ENCODE data around the gene ERC2.

ERC2 gene

GRCh38 chr3:55524565-55525244, 943.6 kb downstream of the ERC2 start:
- DNase-seq = no peak

GRCh38 chr3:55523471-55523870, 944.8 kb downstream of the ERC2 start:
- DNase-seq = no peak

GRCh38 chr3:55521738-55522421, 946.4 kb downstream of the ERC2 start:
- DNase-seq = no peak

GRCh38 chr3:55521064-55521737, 947.1 kb downstream of the ERC2 start:
- DNase-seq = no peak

GRCh38 chr3:55519019-55519418, 949.2 kb downstream of the ERC2 start:
- no peak for DNase-seq

- no peak for DNase-seq
Measured at GRCh38 chr3:55518451-55518850, 949.8 kb downstream of the ERC2 start.

GRCh38 chr3:55516392-55517030, 951.8 kb downstream of the ERC2 start:
- DNase-seq = no peak

- no peak for DNase-seq
Measured at GRCh38 chr3:55515550-55516246, 952.6 kb downstream of the ERC2 start.

GRCh38 chr3:55514962-55515361, 953.3 kb downstream of the ERC2 start:
- no peak for DNase-seq

GRCh38 chr3:55512571-55513343, 955.5 kb downstream of the ERC2 start:
- DNase-seq = no peak

GRCh38 chr3:55511895-55512570, 956.2 kb downstream of the ERC2 start:
- DNase-seq = no peak

GRCh38 chr3:55508335-55508734, 959.9 kb downstream of the ERC2 start:
- no peak for DNase-seq

- DNase-seq = no peak
Measured at GRCh38 chr3:55507808-55508207, 960.5 kb downstream of the ERC2 start.

GRCh38 chr3:55505776-55506175, 962.5 kb downstream of the ERC2 start:
- DNase-seq = no peak

- DNase-seq = peak; percentile 30
Measured at GRCh38 chr3:55505102-55505501, 963.2 kb downstream of the ERC2 start.

- DNase-seq = no peak
Measured at GRCh38 chr3:55501905-55502304, 966.4 kb downstream of the ERC2 start.

- no peak for DNase-seq
Measured at GRCh38 chr3:55500555-55501330, 967.5 kb downstream of the ERC2 start.

GRCh38 chr3:55498520-55498919, 969.7 kb downstream of the ERC2 start:
- DNase-seq = no peak

- no peak for DNase-seq
Measured at GRCh38 chr3:55497250-55497649, 971.0 kb downstream of the ERC2 start.

GRCh38 chr3:55494976-55495375, 973.3 kb downstream of the ERC2 start:
- DNase-seq = no peak

- DNase-seq = no peak
Measured at GRCh38 chr3:55492976-55493375, 975.3 kb downstream of the ERC2 start.
